Urinary bladder (tissue), 4 donors: ENCODE data around the gene PDLIM5. TPM values are rescaled to one million over a fixed set of nuclear protein-coding genes. Genes with fewer than 3 reads are reported as not detected.
A peak's percentile ranks its signal among the peaks of the same experiment; 100 is the strongest.

Source experiments
- DNase-seq: peaks from one replicate; pipeline ENCODE4 v3.0.0-alpha.2; 2015; ENCODE audit errors: extremely low spot score
- H3K27ac ChIP-seq: one replicate; pipeline ENCODE4 v1.5.1; 2013; ENCODE audit warnings: low read depth, mild to moderate bottlenecking, moderate library complexity
- H3K36me3 ChIP-seq: one replicate; pipeline ENCODE4 v1.6.1; 2013; ENCODE audit warnings: mild to moderate bottlenecking, moderate library complexity; ENCODE audit not compliant: insufficient read depth
- H3K4me1 ChIP-seq: one replicate; pipeline ENCODE4 v1.6.1; 2013; ENCODE audit warnings: mild to moderate bottlenecking, moderate library complexity; ENCODE audit not compliant: insufficient read depth
- H3K4me3 ChIP-seq: one replicate; pipeline ENCODE4 v1.5.1; 2013; ENCODE audit warnings: low read depth, low read length
- WGBS: extraction: QIAGEN DNeasy Blood & Tissue Kit; methylation state at CpG from one replicate; pipeline ENCODE4 v1.1.7; 2013; 5-methylcytosine and 5-hydroxymethylcytosine counted together
- polyA plus RNA-seq: library from polyadenylated mRNA; stranded (reverse); fragments of 200-250 nt; gene quantifications from one replicate; pipeline ENCODE4 v1.2.3, GENCODE V29; 2013
- total RNA-seq: library from RNA; depleted of rRNA; stranded (reverse); fragments of >200 nt; gene quantifications from one replicate; pipeline ENCODE4 v1.2.3, GENCODE V29; 2014
- donor health status: healthy with polysubstance abuse.
- donor health status: healthy.

The PDLIM5 gene
- total and polyA plus RNA-seq, 2 donors = 60.8 to 243 TPM

DNA sequence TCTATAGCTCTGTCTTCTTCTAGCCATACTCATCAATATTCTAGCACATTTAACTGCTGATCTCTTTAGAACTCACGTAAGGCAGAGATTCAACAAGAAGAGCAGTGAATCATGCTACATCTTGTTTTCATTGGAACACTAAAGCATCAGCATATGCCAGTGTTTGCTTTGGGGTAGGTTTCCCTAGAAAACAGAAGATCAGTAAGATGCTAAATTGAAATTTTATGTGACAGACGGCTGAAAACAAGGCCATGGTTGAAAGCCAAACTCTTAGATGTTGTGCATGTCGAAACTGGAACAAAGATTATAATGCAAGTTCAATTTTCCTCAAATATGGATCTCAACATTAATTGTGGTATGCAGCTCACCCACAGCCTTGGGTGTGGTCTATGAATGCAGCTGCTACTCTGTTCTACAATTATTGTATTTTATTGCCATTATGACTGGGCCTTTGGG, 107.6 kb downstream of the PDLIM5 start:
- no peak overlapping the region for H3K4me3 ChIP-seq
- no peak overlapping the region for H3K27ac ChIP-seq
- H3K36me3 ChIP-seq = peaks cover 1% of the 10 kb centered on the region
- no peaks in the 10 kb centered on the region for H3K4me1 ChIP-seq
- WGBS = 61% methylated on average over 3 of the region's 3 CpGs
- peak; percentile 29 for DNase-seq

DNA sequence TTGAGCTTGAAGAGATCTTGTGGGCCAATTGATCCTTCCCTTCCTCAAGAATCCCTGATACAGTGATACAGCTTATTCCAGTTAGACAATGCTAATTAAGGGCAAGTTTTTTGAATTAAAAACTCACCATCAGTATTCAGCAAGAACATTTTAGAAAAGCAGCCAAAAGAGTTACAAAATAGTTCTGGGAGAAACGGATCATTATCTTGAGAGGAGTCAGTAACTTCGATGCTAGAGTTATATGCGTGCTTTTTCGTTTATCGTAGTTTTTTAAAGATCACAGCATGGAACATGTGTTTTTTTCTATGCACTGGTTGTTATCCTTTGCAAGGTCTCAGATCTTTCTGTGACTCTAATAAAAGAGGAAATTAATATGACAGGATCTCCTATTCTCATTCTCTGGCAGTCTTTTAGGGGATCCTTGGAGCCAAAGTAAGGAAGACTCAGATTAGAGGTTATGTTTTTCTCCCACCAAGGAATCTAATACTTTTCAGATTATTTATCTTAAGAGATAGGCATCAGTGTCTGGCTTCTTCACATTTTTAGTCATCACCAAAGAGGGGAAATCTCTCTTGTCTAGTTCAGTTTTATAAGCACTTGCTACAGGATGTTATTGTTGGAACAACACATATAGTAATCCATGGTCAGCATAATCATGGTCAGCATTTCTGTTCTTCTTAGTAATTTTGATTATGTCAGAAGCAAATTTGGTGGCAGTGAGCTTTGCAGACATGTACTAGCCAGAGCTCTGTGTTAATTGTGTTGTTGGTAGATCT, 109.7 kb downstream of the PDLIM5 start:
- DNase-seq = no peak
- Histone ChIP-seq H3K4me1 (no peaks in the 10 kb centered on the region), H3K27ac (no peak overlapping the region), H3K36me3 (peaks cover 1% of the 10 kb centered on the region), H3K4me3 (no peak overlapping the region)
- 37% methylated on average over 5 of the region's 5 CpGs for WGBS

DNA sequence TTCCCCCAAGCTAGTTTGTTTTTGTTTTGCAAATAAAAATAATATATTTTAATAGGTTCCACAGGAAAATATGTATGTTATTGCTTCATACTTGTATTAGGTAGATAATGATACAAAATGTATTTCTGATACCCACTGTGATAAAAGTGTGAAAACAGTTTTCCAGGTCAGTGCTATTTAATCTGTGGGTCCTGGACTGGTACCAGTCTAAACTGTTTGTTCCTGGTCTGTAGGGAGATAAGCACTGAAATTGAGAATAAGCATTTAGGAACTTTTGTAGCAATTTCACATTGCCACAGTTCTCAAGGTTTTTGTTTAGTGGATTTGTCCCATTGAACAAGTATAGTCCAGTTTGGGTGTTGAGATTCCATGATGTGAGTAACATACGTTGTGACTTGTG, 110.5 kb downstream of the PDLIM5 start:
- DNase-seq = no peak
- Histone ChIP-seq H3K4me1 (no peaks in the 10 kb centered on the region), H3K4me3 (no peak overlapping the region), H3K36me3 (peaks cover 1% of the 10 kb centered on the region), H3K27ac (no peak overlapping the region)
- 85% methylated on average over 1 of the region's 1 CpG for whole genome bisulfite sequencing

DNA sequence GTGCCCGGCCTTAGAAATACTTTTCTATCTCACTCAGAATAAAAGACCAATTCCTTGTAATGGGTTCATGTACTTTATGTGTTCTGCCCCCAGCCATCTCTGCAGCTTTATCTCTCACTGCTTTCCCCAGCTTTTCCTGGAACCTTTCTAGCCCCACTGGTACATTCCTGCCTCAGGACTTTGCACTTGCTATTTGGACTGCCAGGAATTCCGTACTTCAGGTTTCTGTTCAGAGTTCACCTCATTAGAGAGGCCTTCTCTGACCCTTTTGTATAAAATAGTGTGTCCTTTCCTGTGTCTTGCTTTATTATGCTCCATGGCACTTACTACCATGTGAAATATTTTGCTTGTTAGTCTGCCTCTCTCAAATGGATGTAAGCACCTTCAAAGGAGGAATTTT, 112.5 kb downstream of the PDLIM5 start:
- H3K27ac ChIP-seq = no peak overlapping the region
- H3K4me3 ChIP-seq = no peak overlapping the region
- H3K36me3 ChIP-seq = peaks cover 1% of the 10 kb centered on the region
- H3K4me1 ChIP-seq = peaks cover 2% of the 10 kb centered on the region
- DNase-seq = no peak
- WGBS = 95% methylated on average over 2 of the region's 2 CpGs

DNA sequence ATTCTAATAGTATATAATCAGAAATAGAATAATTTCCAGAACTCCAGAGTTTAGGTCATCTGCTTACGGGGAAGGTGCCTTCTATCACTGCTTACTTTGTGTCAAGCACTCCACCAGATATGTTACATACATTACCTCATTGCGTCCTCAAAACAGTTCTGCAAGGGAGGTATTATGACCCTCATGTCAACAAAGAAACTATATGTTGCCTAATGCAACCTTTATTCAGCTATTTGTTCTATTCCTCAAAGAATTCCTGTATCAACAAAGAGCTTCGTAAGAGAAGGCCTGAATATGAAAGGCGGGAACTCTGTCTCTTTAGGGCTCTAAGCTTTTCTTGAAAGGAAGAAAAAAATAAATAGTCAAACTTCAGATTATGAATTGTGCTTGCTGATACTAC, 114.7 kb downstream of the PDLIM5 start:
- WGBS = 86% methylated on average over 4 of the region's 4 CpGs
- H3K4me1 ChIP-seq = peaks cover 2% of the 10 kb centered on the region
- H3K4me3 ChIP-seq = no peak overlapping the region
- H3K27ac ChIP-seq = no peak overlapping the region
- no peak for DNase-seq
- H3K36me3 ChIP-seq = peaks cover 1% of the 10 kb centered on the region

DNA sequence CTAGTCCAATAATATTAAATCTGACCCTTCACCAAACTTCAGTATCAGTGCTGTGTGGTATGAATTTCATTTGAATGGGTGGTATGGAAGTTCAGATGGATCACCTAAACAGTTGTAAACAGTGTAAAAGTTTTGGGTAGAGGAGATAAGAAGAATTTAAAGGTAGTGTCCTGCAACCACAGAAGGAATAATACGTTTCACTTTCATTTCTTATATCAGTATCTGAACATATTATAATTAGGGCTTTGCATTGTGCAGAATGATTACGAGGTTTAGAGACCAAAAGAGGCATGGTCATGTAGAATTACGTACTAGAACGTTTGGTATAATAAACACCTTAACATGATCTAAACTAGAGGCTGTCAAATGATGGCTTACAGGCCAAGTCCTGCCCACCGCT, 116.1 kb downstream of the PDLIM5 start:
- H3K36me3 ChIP-seq = peaks cover 1% of the 10 kb centered on the region
- H3K4me1 ChIP-seq = peaks cover 2% of the 10 kb centered on the region
- 45% methylated on average over 5 of the region's 5 CpGs for WGBS
- H3K27ac ChIP-seq = no peak overlapping the region
- no peak for DNase-seq
- H3K4me3 ChIP-seq = no peak overlapping the region

DNA sequence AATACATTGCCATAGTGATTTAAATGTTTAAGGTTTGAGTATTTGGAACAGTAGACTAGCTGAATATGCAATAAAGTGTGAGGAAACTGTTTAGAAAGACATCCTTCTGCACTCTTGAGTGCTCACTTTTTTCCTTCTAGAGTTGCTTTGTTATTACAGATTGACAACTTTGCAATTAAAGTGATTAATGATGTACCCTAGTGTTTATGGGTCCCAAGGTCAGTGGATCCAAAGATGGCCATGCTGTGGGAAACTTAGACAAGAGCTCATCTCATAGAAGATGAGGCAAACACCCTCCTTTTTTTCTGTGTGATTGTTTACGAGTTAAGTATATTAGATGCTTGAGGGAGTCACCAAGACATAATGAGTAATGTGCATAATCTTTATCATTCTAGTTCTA, 118.8 kb downstream of the PDLIM5 start:
- peaks cover 2% of the 10 kb centered on the region for H3K4me1 ChIP-seq
- H3K36me3 ChIP-seq = no peaks in the 10 kb centered on the region
- 94% methylated on average over 1 of the region's 1 CpG for WGBS
- no peak overlapping the region for H3K4me3 ChIP-seq
- no peak overlapping the region for H3K27ac ChIP-seq
- DNase-seq = no peak

DNA sequence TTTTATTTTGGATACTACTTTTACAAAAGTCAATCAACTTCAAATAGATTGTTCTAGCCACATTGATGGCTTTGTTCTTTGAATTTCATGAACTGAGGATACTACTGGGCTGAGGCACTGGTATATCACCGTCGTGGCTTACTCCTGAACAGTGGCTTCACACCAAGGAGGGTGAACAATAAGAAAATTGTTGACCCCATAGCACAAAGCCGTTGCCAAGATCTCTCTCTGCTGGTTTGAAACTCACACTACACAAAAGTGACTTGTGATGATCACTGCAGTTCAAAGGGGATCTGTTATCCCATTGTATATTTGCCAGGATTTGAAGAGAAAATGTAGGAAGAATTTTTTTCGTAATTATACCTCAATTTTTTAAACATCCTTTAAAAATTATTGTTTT, 119.6 kb downstream of the PDLIM5 start:
- H3K4me3 ChIP-seq = no peak overlapping the region
- WGBS = 89% methylated on average over 4 of the region's 4 CpGs
- DNase-seq = no peak
- H3K36me3 ChIP-seq = no peaks in the 10 kb centered on the region
- H3K4me1 ChIP-seq = peaks cover 2% of the 10 kb centered on the region
- peak overlapping the region; percentile 10 for H3K27ac ChIP-seq

DNA sequence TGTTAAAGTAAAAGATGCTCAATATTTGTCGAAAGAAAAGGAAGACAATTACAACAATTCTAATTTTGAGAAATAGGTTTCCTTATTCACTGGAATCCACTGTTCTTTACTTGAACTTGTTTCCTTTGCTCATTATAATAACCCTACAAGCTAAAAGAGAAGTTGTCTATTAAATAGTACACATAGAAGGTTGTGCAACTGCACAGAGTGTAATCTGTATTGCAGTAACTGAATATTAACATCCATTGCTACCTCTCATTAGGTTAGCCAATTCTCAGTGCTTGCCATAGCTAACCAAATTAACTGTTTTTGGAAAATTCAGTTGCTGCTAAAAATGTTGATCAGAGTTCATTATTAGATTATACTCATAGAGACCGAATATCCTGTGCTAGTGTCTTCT, 120.0 kb downstream of the PDLIM5 start:
- peaks cover 2% of the 10 kb centered on the region for H3K4me1 ChIP-seq

DNA sequence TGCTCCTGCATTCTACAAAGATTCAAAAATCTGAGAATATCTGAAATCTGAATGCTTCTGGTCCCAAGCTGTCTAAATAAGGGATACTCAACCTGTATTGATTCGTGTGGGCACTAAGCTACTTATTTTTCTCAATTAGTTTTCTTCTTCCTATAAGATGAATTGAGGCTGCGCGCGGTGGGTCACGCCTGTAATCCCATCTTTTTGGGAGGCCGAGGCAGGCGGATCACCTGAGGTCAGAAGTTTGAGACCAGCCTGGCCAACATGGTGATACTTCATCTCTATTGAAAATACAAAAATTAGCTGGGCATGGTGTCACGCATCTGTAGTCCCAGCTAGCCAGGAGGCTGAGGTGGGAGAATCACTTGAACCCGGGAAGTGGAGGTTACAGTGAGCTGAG, 122.3 kb downstream of the PDLIM5 start:
- Histone ChIP-seq H3K4me1 (no peaks in the 10 kb centered on the region), H3K36me3 (no peaks in the 10 kb centered on the region), H3K27ac (no peak overlapping the region), H3K4me3 (no peak overlapping the region)
- no peak for DNase-seq
- WGBS = 94% methylated on average over 9 of the region's 9 CpGs

More for the DNA sequence above, 120.0 kb downstream of the PDLIM5 start:
- WGBS = 87% methylated on average over 2 of the region's 2 CpGs
- Histone ChIP-seq H3K36me3 (no peaks in the 10 kb centered on the region), H3K4me3 (no peak overlapping the region), H3K27ac (no peak overlapping the region)
- no peak for DNase-seq

DNA sequence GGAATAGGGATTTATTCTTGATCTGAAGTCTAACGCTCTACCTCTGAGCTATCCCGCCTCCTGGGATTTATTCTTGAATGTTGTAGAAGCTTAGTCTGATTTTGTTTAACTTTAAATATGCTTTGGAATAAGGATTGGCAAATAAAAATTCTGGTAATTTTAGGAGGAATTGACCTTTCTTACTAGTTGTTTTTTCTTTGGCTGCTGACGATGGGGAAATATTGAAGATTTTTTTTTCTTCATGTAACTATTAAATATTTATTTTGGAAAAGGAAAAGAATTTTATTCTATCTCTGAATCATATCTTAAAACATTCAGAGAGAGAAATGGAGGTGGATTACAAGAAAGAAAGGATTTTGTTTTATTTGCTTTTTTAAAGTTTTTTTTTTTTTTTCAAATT, 122.9 kb downstream of the PDLIM5 start:
- no peaks in the 10 kb centered on the region for H3K4me1 ChIP-seq
- no peak overlapping the region for H3K27ac ChIP-seq
- no peak overlapping the region for H3K4me3 ChIP-seq
- 55% methylated on average over 3 of the region's 3 CpGs for WGBS
- no peaks in the 10 kb centered on the region for H3K36me3 ChIP-seq
- DNase-seq = no peak

DNA sequence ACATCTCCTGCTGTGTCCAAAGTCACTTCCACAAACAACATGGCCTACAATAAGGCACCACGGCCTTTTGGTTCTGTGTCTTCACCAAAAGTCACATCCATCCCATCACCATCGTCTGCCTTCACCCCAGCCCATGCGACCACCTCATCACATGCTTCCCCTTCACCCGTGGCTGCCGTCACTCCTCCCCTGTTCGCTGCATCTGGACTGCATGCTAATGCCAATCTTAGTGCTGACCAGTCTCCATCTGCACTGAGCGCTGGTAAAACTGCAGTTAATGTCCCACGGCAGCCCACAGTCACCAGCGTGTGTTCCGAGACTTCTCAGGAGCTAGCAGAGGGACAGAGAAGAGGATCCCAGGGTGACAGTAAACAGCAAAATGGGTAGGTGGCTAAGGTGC, 123.9 kb downstream of the PDLIM5 start:
- no peaks in the 10 kb centered on the region for H3K36me3 ChIP-seq
- no peak for DNase-seq
- no peak overlapping the region for H3K4me3 ChIP-seq
- H3K4me1 ChIP-seq = no peaks in the 10 kb centered on the region
- H3K27ac ChIP-seq = no peak overlapping the region
- WGBS = 91% methylated on average over 10 of the region's 10 CpGs

DNA sequence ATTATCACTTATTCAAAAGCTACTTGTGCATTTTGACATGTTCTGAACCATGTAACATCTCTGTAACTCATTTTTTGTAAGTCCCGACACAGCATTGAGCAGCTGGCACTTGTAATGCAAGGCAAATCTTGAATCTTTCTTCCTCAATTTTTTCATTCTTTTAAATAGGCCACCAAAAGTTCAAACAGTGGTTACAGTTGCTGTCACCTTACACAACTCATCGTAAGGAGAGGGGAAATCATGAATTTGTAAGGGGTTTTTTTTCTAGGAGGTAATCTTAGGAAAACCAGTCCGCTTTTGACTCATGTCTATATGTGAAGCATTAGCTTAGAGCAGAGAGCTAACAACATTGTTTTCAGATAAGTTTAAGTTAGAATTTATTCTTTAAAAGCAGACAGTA, 124.5 kb downstream of the PDLIM5 start:
- no peak for DNase-seq
- Histone ChIP-seq H3K4me1 (no peaks in the 10 kb centered on the region), H3K4me3 (no peak overlapping the region), H3K27ac (no peak overlapping the region), H3K36me3 (no peaks in the 10 kb centered on the region)
- 49% methylated on average over 3 of the region's 3 CpGs for WGBS

DNA sequence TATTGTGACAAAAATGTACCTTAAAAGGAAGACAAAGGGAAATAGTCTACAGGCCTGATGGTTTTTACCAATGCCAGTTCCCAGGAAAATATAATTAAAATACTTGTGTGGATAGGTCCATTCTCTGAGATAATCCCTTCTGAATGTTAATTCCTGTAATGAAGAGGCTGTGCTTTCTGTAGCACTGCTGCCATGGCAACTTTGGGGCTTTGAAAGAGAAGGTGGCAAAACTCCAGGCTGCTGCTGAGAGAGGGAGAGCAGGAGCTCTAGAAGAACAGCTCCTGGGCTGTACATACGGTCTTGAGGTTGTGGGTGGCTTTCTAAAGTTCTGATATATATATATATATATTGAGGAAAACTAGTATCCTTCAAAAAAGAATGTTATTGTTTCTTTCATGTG, 125.4 kb downstream of the PDLIM5 start:
- WGBS = 30% methylated on average over 1 of the region's 1 CpG
- peak; percentile 26 for DNase-seq
- Histone ChIP-seq H3K4me3 (no peak overlapping the region), H3K4me1 (no peaks in the 10 kb centered on the region), H3K36me3 (no peaks in the 10 kb centered on the region), H3K27ac (no peak overlapping the region)
